22Rv1 (cell line): Measurements from ENCODE around the gene BEAN1.

Source experiments
- CTCF ChIP-seq: fragments of 450-650 bp; IDR thresholded peaks from 2 replicates; pipeline ENCODE4 v1.5.1; 2017; ENCODE audit warnings: mild to moderate bottlenecking
- ZFX ChIP-seq: fragments of 450-650 bp; IDR thresholded peaks from 2 replicates; pipeline ENCODE4 v1.6.1; 2017; ENCODE audit warnings: antibody characterized with exemption, borderline replicate concordance

GRCh38 chr16:66459878-66460277 is 32.8 kb downstream of the BEAN1 start:
- no peak for TF ChIP-seq CTCF
- TF ChIP-seq ZFX: no peak
